Measurements from ENCODE around the gene SLC66A2. TPM values are rescaled to one million over a fixed set of nuclear protein-coding genes. Genes with fewer than 3 reads are reported as not detected.

The SLC66A2 gene
- total and polyA plus RNA-seq, 10 donors, result 28.7 to 61.9 (median 50.0) TPM

DNA sequence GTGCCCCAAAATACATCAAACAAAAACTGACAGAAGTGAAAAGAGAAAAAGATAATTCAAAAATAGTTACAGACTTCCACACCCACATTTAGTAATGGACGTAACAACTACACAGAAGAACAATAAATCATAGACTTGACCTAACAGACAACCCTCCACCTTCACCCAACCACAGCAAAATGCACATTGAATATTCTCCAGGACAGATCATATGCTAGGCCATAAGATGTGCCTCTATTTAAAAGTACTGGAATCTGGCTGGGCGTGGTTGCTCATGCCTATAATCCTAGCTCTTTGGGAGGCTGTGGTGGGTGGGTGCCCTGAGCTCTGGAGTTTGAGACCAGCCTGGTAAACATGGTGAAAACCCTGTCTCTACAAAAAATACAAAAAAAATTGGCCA lies 20.0 kb downstream of the SLC66A2 start:
- Histone ChIP-seq H3K36me3 (peaks cover 2 to 100% (median 45%) of the 10 kb centered on the region in 6 donors), H3K27ac (no peak overlapping the region), H3K9me3 (peaks cover 18 to 86% (median 71%) of the 10 kb centered on the region in 8 donors), H3K4me3 (no peak overlapping the region), H3K4me1 (peaks cover 0 to 25% (median 7%) of the 10 kb centered on the region in 6 donors), H3K27me3 (replicated peaks in 1 of 7) (no peaks in the 10 kb centered on the region)
- no peak for DNase-seq
- 92 to 98% (median 95%) methylated on average over 2 of the region's 2 CpGs for WGBS, 5 donors
- TF ChIP-seq POLR2AphosphoS5 (IDR thresholded peaks at IDR 0.05) (no peak), POLR2A (IDR thresholded peaks at IDR 0.05) (no peak), CTCF (IDR thresholded peaks at IDR 0.05 in 8 of 11, conservative IDR thresholded peaks at IDR 0.05 in 3 of 11) (no peak)
- intact Hi-C loops (cut with DNase I; ENCODE audit: low total_unique reads), result no loop called here

DNA sequence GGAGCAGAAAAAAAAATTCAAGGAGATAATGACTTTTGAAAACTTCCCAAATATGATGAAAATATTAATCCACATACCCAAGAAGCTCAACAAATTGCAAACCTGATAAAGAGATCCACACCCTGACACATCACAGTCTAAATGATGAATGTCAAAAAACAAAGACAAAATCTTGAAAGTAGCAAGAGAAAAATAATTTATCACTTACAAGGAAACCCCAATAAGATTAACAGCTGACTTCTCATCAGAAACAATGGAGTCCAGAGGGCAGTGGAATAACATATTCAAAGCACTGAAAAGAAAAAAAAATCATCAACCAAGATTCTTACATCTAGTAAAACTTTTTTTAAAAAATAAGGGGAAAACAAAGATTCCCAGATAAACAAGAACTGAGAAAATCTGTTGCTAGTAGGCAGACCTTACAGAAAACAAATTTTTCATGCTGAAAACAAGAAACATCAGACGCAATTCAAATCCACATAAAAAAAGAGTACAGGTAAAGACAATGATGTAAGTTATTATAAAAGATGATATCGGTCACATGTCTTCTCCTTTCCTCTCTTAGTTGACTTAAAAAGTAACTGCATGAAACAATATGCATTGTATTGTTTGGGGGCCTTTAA lies 21.3 kb downstream of the SLC66A2 start:
- Histone ChIP-seq H3K27ac (no peak overlapping the region), H3K4me1 (peaks cover 0 to 26% (median 7%) of the 10 kb centered on the region in 6 donors), H3K9me3 (peaks cover 18 to 72% (median 63%) of the 10 kb centered on the region in 8 donors), H3K36me3 (peaks cover 2 to 100% (median 35%) of the 10 kb centered on the region in 6 donors), H3K27me3 (replicated peaks in 1 of 7) (no peaks in the 10 kb centered on the region), H3K4me3 (no peak overlapping the region)
- no peak for DNase-seq
- WGBS, 5 donors, result 96 to 99% (median 97%) methylated on average over 2 of the region's 2 CpGs
- TF ChIP-seq POLR2A (IDR thresholded peaks at IDR 0.05), result no peak
- no peak for TF ChIP-seq CTCF (IDR thresholded peaks at IDR 0.05 in 8 of 11, conservative IDR thresholded peaks at IDR 0.05 in 3 of 11)
- TF ChIP-seq POLR2AphosphoS5 (IDR thresholded peaks at IDR 0.05), result no peak
- intact Hi-C loops (cut with DNase I; ENCODE audit: low total_unique reads), result no loop called here

DNA sequence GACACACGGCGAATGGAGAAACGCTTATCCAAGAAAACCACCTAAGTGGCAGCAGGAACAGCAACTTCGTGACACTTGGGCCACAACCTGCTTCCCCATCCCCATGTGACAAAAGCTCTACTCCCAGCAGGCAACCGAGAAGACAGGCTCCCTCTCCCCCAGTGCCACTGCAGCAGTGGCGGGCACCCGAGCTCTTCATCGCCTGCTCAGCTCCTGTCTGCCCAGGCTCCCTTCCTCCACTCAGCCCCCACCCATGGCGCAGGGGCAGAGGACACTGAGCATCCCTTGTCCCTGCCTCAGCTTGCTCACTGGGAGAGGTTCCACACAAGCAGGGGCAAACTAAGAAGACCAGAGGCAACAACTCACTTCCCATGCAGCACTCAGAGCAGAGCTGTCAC lies 22.9 kb downstream of the SLC66A2 start:
- no peaks in the 10 kb centered on the region for H3K27me3 ChIP-seq (replicated peaks in 1 of 7)
- intact Hi-C loops (cut with DNase I; ENCODE audit: low total_unique reads), result no loop called here
- H3K27ac ChIP-seq, result no peak overlapping the region
- peaks cover 0 to 13% (median 0%) of the 10 kb centered on the region in 6 donors for H3K4me1 ChIP-seq
- TF ChIP-seq CTCF (IDR thresholded peaks at IDR 0.05 in 8 of 11, conservative IDR thresholded peaks at IDR 0.05 in 3 of 11), result no peak
- TF ChIP-seq POLR2AphosphoS5 (IDR thresholded peaks at IDR 0.05), result no peak
- TF ChIP-seq POLR2A (IDR thresholded peaks at IDR 0.05), result no peak
- H3K9me3 ChIP-seq, result peaks cover 18 to 60% (median 51%) of the 10 kb centered on the region in 8 donors
- peaks cover 5 to 100% (median 37%) of the 10 kb centered on the region in 6 donors for H3K36me3 ChIP-seq
- DNase-seq, result peak; percentile 44
- no peak overlapping the region for H3K4me3 ChIP-seq
- 95 to 99% (median 97%) methylated on average over 3 to 9 of the region's 9 CpGs for WGBS, 5 donors
